HG02943 (cell line): ENCODE measurements around the gene HMCN2.

Source experiments
- ATAC-seq: cut with Tn5 transposase; IDR thresholded peaks from one replicate; pipeline ENCODE4 v1.9.1; 2021; ENCODE audit warnings: mild to moderate bottlenecking, low read depth, moderate library complexity; ENCODE audit not compliant: unreplicated experiment

Gene HMCN2

GRCh38 chr9:130265431-130266235 lies at the start of gene HMCN2:
Gene HMCN2 (plus strand): TSS chr9:130265760. CDS start chr9:130265879, 119 bp downstream.
- ATAC-seq = no peak

GRCh38 chr9:130217838-130218237 lies 47.7 kb upstream of the HMCN2 start:
- no peak for ATAC-seq

GRCh38 chr9:130219661-130220096 lies 45.9 kb upstream of the HMCN2 start:
- ATAC-seq = no peak

GRCh38 chr9:130220352-130220751 lies 45.2 kb upstream of the HMCN2 start:
- ATAC-seq = no peak

GRCh38 chr9:130222833-130223232 lies 42.7 kb upstream of the HMCN2 start:
- no peak for ATAC-seq

GRCh38 chr9:130225071-130225470 lies 40.5 kb upstream of the HMCN2 start:
- ATAC-seq = no peak

GRCh38 chr9:130225586-130225985 lies 40.0 kb upstream of the HMCN2 start:
- no peak for ATAC-seq

- ATAC-seq = no peak
Observed at GRCh38 chr9:130226112-130226511, 39.4 kb upstream of the HMCN2 start.

GRCh38 chr9:130227833-130228232 lies 37.7 kb upstream of the HMCN2 start:
- ATAC-seq = no peak

GRCh38 chr9:130229759-130230158 lies 35.8 kb upstream of the HMCN2 start:
- ATAC-seq = no peak

GRCh38 chr9:130230631-130231030 lies 34.9 kb upstream of the HMCN2 start:
- no peak for ATAC-seq

- no peak for ATAC-seq
Observed at GRCh38 chr9:130232899-130233586, 32.5 kb upstream of the HMCN2 start.

GRCh38 chr9:130233587-130233945 lies 32.0 kb upstream of the HMCN2 start:
- ATAC-seq = no peak

GRCh38 chr9:130234340-130235260 lies 31.0 kb upstream of the HMCN2 start:
- no peak for ATAC-seq

- ATAC-seq = no peak
Observed at GRCh38 chr9:130235558-130236435, 29.8 kb upstream of the HMCN2 start.

- no peak for ATAC-seq
Observed at GRCh38 chr9:130236436-130236985, 29.0 kb upstream of the HMCN2 start.

- no peak for ATAC-seq
Observed at GRCh38 chr9:130237076-130237475, 28.5 kb upstream of the HMCN2 start.

GRCh38 chr9:130237763-130238524 lies 27.6 kb upstream of the HMCN2 start:
- no peak for ATAC-seq

GRCh38 chr9:130239363-130239695 lies 26.2 kb upstream of the HMCN2 start:
- ATAC-seq = no peak
